ENCODE data around the gene MAP3K19. TPM values are rescaled to one million over a fixed set of nuclear protein-coding genes. Genes with fewer than 3 reads are reported as not detected.
"Not testable (repeated sequence)": the region's sequence is repeated elsewhere in the genome, so short reads cannot be mapped to it uniquely, and the experiment has no call there.

Gene MAP3K19
- total RNA-seq, 1 experiment from 2014 or later: not detected

GRCh38 chr2:135010200-135010942, 36.9 kb downstream of the MAP3K19 start:
- DNase-seq: no peak
- Histone ChIP-seq H3K4me3 (no peak overlapping the region), H3K9me3 (no peaks in the 10 kb centered on the region), H3K27me3 (no peaks in the 10 kb centered on the region), H3K36me3 (no peaks in the 10 kb centered on the region)

- no peak overlapping the region for H3K4me3 ChIP-seq
- H3K27me3 ChIP-seq: no peaks in the 10 kb centered on the region; the same call in none of the 2 replicates
- no peaks in the 10 kb centered on the region for H3K36me3 ChIP-seq
- no peak for DNase-seq
- H3K9me3 ChIP-seq: no peaks in the 10 kb centered on the region
Observed at GRCh38 chr2:135009339-135009738, 37.9 kb downstream of the MAP3K19 start.

GRCh38 chr2:135005753-135006152, 41.5 kb downstream of the MAP3K19 start:
- no peak overlapping the region for H3K4me3 ChIP-seq
- H3K27me3 ChIP-seq: no peaks in the 10 kb centered on the region; the same call in none of the 2 replicates
- no peaks in the 10 kb centered on the region for H3K9me3 ChIP-seq
- DNase-seq: no peak
- H3K36me3 ChIP-seq: no peaks in the 10 kb centered on the region

- no peaks in the 10 kb centered on the region for H3K9me3 ChIP-seq
- no peaks in the 10 kb centered on the region; the same call in none of the 2 replicates for H3K27me3 ChIP-seq
- no peak overlapping the region for H3K4me3 ChIP-seq
- peak; percentile 68 for DNase-seq
- H3K36me3 ChIP-seq: no peaks in the 10 kb centered on the region
Observed at GRCh38 chr2:135004005-135004746, 43.1 kb downstream of the MAP3K19 start.

- no peaks in the 10 kb centered on the region for H3K36me3 ChIP-seq
- no peaks in the 10 kb centered on the region; the same call in none of the 2 replicates for H3K27me3 ChIP-seq
- no peaks in the 10 kb centered on the region for H3K9me3 ChIP-seq
- no peak overlapping the region for H3K4me3 ChIP-seq
- no peak for DNase-seq
Observed at GRCh38 chr2:135002836-135003235, 44.4 kb downstream of the MAP3K19 start.

GRCh38 chr2:134999521-134999920, 47.7 kb downstream of the MAP3K19 start:
- no peaks in the 10 kb centered on the region; the same call in none of the 2 replicates for H3K27me3 ChIP-seq
- H3K4me3 ChIP-seq: no peak overlapping the region
- no peak for DNase-seq

GRCh38 chr2:134988994-134989605, 58.1 kb downstream of the MAP3K19 start:
- DNase-seq: no peak

More at GRCh38 chr2:134999521-134999920, 47.7 kb downstream of the MAP3K19 start:
- no peaks in the 10 kb centered on the region for H3K36me3 ChIP-seq
- no peaks in the 10 kb centered on the region for H3K9me3 ChIP-seq

GRCh38 chr2:134985061-134985460, 62.2 kb downstream of the MAP3K19 start:
- no peak for DNase-seq
- Histone ChIP-seq H3K36me3 (no peaks in the 10 kb centered on the region), H3K9me3 (no peaks in the 10 kb centered on the region), H3K27me3 (peaks cover 19% of the 10 kb centered on the region), H3K4me3 (no peak overlapping the region)

More at GRCh38 chr2:134988994-134989605, 58.1 kb downstream of the MAP3K19 start:
- Histone ChIP-seq H3K9me3 (no peaks in the 10 kb centered on the region), H3K4me3 (no peak overlapping the region), H3K27me3 (peaks cover 19% of the 10 kb centered on the region), H3K36me3 (no peaks in the 10 kb centered on the region)

- no peak for DNase-seq
- peaks cover 9% of the 10 kb centered on the region for H3K27me3 ChIP-seq
- H3K36me3 ChIP-seq: no peaks in the 10 kb centered on the region
- H3K4me3 ChIP-seq: no peak overlapping the region
- no peaks in the 10 kb centered on the region for H3K9me3 ChIP-seq
Observed at GRCh38 chr2:134982603-134983002, 64.6 kb downstream of the MAP3K19 start.

GRCh38 chr2:134980639-134981038, 66.6 kb downstream of the MAP3K19 start:
- no peak for DNase-seq
- Histone ChIP-seq H3K9me3 (no peaks in the 10 kb centered on the region), H3K4me3 (no peak overlapping the region), H3K36me3 (no peaks in the 10 kb centered on the region), H3K27me3 (peaks cover under 1% of the 10 kb centered on the region; the same call in 1 of the 2 replicates)

- DNase-seq: no peak
- H3K36me3 ChIP-seq: no peaks in the 10 kb centered on the region
Observed at GRCh38 chr2:134979221-134979620, 68.0 kb downstream of the MAP3K19 start.

GRCh38 chr2:134977104-134977503, 70.1 kb downstream of the MAP3K19 start:
- not testable (repeated sequence) for H3K4me3 ChIP-seq, H3K36me3 ChIP-seq, H3K27me3 ChIP-seq, DNase-seq
- H3K9me3 ChIP-seq: peaks cover 14% of the 10 kb centered on the region; the same call in 1 of the 2 replicates

More at GRCh38 chr2:134979221-134979620, 68.0 kb downstream of the MAP3K19 start:
- Histone ChIP-seq H3K9me3 (peaks cover 5% of the 10 kb centered on the region; the same call in 1 of the 2 replicates), H3K27me3 (no peaks in the 10 kb centered on the region), H3K4me3 (no peak overlapping the region)

- H3K27me3 ChIP-seq: no peaks in the 10 kb centered on the region
- no peak overlapping the region for H3K4me3 ChIP-seq
- DNase-seq: no peak
- H3K9me3 ChIP-seq: peaks cover 16% of the 10 kb centered on the region; the same call in 1 of the 2 replicates
- no peaks in the 10 kb centered on the region for H3K36me3 ChIP-seq
Observed at GRCh38 chr2:134976074-134976702, 71.1 kb downstream of the MAP3K19 start.

GRCh38 chr2:134975281-134976009, 71.8 kb downstream of the MAP3K19 start:
- H3K27me3 ChIP-seq: no peaks in the 10 kb centered on the region
- H3K4me3 ChIP-seq: no peak overlapping the region
- DNase-seq: no peak
- no peaks in the 10 kb centered on the region for H3K36me3 ChIP-seq
- H3K9me3 ChIP-seq: peaks cover 16% of the 10 kb centered on the region; the same call in 1 of the 2 replicates

- no peak for DNase-seq
- Histone ChIP-seq H3K36me3 (no peaks in the 10 kb centered on the region), H3K4me3 (no peak overlapping the region), H3K9me3 (peaks cover 16% of the 10 kb centered on the region; the same call in 1 of the 2 replicates), H3K27me3 (no peaks in the 10 kb centered on the region)
Observed at GRCh38 chr2:134973241-134974138, 73.8 kb downstream of the MAP3K19 start.

All from MG63 (cell line).